ENCODE results near the gene RMI2.

DNA sequence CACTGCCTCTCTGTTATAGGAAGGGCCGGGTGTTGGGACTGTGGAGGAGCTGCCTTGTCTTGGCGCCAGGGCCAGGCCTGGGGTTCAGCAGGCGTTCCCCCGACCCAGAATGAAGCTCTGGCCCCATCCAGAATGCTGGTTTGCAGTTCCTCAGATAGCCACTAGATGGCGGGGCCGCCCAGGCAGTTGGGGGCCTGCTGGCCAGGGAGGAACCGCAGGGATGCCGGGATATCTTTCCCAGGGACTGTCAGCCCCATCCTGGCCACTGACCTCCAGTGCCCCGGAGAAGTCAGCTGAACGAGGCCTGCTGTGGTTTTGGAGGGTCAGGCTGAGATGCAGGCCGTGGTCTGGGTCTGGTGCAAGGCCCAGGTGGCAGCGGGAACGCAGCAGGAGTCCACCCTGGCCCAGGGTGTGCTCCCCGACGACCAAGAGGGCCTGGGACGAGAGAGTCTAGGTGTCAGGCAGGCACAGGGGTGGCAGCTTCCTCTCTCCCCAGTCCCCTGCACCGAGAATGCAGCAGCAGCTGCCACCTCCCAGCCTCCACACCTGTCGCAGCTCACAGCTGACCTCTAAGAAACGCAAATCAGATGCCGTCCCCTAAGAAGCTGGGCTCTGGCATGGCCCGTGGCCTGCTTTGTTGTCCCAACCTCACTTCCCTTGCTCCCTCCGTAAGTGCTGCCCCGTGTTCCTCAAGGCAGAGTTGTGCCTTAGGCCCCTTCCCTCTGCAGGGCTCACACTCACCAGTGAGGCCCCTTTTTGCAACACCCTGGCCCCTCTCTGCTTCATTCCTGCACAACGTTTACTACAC, 51.2 kb downstream of the RMI2 start:
- TF ChIP-seq, protein P1, sequence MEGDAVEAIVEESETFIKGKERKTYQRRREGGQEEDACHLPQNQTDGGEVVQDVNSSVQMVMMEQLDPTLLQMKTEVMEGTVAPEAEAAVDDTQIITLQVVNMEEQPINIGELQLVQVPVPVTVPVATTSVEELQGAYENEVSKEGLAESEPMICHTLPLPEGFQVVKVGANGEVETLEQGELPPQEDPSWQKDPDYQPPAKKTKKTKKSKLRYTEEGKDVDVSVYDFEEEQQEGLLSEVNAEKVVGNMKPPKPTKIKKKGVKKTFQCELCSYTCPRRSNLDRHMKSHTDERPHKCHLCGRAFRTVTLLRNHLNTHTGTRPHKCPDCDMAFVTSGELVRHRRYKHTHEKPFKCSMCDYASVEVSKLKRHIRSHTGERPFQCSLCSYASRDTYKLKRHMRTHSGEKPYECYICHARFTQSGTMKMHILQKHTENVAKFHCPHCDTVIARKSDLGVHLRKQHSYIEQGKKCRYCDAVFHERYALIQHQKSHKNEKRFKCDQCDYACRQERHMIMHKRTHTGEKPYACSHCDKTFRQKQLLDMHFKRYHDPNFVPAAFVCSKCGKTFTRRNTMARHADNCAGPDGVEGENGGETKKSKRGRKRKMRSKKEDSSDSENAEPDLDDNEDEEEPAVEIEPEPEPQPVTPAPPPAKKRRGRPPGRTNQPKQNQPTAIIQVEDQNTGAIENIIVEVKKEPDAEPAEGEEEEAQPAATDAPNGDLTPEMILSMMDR (IDR thresholded peaks at IDR 0.05), result peak; percentile 98 to 99 (median 99)
- TF ChIP-seq POLR2A (IDR thresholded peaks at IDR 0.05), result no peak
